ENCODE data around the gene ZNF438. TPM values are rescaled to one million over a fixed set of nuclear protein-coding genes. Genes with fewer than 3 reads are reported as not detected.

ZNF438 gene, protein sequence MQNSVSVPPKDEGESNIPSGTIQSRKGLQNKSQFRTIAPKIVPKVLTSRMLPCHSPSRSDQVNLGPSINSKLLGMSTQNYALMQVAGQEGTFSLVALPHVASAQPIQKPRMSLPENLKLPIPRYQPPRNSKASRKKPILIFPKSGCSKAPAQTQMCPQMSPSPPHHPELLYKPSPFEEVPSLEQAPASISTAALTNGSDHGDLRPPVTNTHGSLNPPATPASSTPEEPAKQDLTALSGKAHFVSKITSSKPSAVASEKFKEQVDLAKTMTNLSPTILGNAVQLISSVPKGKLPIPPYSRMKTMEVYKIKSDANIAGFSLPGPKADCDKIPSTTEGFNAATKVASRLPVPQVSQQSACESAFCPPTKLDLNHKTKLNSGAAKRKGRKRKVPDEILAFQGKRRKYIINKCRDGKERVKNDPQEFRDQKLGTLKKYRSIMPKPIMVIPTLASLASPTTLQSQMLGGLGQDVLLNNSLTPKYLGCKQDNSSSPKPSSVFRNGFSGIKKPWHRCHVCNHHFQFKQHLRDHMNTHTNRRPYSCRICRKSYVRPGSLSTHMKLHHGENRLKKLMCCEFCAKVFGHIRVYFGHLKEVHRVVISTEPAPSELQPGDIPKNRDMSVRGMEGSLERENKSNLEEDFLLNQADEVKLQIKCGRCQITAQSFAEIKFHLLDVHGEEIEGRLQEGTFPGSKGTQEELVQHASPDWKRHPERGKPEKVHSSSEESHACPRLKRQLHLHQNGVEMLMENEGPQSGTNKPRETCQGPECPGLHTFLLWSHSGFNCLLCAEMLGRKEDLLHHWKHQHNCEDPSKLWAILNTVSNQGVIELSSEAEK
- total RNA-seq: 15.8 and 23.8 TPM in 2 replicates

DNA sequence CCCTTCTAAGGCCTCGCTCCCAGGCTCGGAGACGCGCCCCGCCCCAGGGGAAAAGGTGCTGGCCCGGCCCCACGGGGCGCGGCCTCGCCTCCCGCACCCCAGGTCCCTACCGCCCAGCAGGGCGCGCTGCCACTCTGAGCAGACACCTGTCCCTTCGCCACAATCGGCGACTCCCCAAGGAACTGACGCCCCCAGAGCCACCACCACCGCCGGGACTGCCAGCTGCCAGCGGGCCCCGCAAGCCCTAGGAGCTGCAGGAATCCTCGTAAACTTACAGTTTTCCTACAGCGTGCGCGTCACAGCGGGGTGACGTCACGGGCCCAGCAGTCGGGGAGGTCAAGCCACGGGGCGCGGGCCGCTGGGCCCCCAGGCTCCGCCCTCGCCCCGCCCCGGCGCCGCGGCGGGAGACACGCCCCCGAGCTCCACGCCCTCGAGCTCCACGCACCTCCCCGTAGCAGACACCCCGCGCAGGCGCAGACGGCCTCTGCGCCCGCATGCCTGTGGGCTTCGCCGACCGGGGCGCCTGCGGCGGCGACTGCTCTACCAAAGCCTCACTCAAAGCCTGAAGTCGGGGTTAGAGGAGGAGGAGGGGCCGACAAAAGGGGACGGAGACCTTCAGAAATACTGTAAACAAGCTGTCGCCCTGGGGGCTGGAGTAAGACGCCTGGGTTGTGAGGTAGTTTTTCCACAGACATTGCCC lies at the start of gene ZNF438:
Gene ZNF438, minus strand, starts transcription at position 308 of the 700 bp plus-strand sequence. CDS start 154,831 bp downstream, outside the sequence.

All from thoracic aorta endothelial cell (primary cell).